Stimulated activated CD8-positive, alpha-beta memory T cell treated with anti-CD3 and anti-CD28 coated beads, Interleukin-15, amount 100 ng/mL, for 24 hours (primary cell): ENCODE measurements around the gene EXOSC5.
"Not testable (repeated sequence)": the region's sequence is repeated elsewhere in the genome, so short reads cannot be mapped to it uniquely, and the experiment has no call there.

ENCODE experiments used
- DNase-seq: peaks from one replicate; pipeline ENCODE4 v3.0.0-alpha.2; 2020; ENCODE audit warnings: low read depth

EXOSC5 gene

DNA sequence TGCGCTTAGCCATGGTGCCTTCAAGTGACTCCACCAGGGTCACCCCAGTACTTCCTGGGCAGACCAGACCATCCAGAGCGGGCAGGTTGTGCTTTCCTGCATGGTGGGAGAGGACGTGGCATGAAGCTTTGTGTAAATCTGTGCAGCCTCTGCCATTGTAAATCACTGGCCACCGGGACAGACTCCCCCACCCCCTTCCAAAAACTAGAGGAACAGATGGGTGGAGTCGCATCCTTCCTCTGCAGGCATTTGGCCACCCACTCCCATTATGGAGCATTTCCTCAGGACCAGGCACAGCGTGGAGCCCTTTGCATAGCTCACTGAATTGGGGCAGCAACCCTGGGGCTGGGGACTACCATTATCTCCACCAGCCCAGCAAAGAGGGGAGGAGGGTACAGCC is 8.6 kb upstream of the EXOSC5 start:
- DNase-seq, result no peak

- no peak for DNase-seq
Observed at GRCh38 chr19:41403181-41403970, 6.2 kb upstream of the EXOSC5 start.

DNA sequence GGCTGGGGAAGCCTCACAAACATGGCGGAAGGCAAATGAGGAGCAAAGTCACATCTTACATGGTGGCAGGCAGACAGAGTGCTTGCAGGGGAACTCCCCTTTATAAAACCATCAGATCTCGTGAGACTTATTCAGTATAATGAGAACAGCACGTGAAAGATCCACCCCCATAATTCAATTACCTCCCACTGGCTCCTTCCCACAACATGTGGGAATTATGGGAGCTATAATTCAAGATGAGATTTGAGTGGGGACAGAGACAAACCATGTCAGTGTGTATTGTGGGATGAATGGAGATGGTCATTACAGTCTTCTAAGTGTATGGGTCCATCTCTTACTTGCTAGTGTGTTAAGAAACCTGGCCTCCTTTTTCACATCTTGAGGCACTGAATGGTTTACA is 4.9 kb upstream of the EXOSC5 start:
- DNase-seq, result no peak

- DNase-seq, result no peak
Observed at GRCh38 chr19:41401483-41401882, 4.3 kb upstream of the EXOSC5 start.

GRCh38 chr19:41399525-41399924 is 2.4 kb upstream of the EXOSC5 start:
- no peak for DNase-seq

GRCh38 chr19:41399091-41399490 is 1.9 kb upstream of the EXOSC5 start:
- DNase-seq, result no peak

DNA sequence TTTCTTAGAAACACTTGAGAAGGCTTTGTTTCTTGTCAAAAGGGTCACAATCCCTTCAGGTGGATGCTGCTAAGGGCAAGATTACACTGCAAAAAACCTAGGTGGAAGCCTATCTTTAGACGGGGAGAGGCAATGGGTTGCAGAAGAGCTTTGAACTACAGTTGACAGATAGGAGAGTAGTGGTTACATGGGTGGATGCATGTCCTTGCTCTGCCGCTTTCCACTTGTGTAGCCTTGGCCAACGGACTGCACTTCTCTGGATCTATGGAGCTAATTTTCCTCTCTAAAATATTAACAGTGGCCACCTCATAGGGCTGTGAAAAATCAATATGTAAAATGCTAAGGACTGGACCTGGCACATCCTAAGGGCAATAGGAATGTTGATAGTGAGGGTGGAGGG is 1.4 kb upstream of the EXOSC5 start:
- DNase-seq, result no peak

DNA sequence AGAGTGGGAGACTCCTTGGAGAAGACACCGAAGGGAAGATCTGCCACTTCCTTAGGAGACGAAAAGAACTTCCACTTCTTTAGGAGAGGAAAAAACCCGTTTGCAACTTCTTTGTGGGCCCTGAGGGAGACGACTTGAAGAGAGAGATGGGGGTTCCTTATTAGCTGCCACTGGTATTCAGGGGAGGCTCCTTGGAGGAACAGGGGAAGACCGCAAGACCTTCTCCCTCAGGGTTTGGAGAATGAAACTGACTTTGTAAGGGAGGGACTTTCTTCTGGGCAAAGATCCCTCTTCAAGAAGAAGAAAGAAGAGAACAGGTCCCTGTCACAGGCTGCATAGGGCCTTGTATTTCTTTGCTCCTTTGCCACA is 875 bp upstream of the EXOSC5 start:
- no peak for DNase-seq

GRCh38 chr19:41395355-41395754 is 1.8 kb downstream of the EXOSC5 start:
- no peak for DNase-seq

GRCh38 chr19:41392775-41393174 is 4.4 kb downstream of the EXOSC5 start:
- no peak for DNase-seq

- DNase-seq, result no peak
Observed at GRCh38 chr19:41391618-41392017, 5.5 kb downstream of the EXOSC5 start.

DNA sequence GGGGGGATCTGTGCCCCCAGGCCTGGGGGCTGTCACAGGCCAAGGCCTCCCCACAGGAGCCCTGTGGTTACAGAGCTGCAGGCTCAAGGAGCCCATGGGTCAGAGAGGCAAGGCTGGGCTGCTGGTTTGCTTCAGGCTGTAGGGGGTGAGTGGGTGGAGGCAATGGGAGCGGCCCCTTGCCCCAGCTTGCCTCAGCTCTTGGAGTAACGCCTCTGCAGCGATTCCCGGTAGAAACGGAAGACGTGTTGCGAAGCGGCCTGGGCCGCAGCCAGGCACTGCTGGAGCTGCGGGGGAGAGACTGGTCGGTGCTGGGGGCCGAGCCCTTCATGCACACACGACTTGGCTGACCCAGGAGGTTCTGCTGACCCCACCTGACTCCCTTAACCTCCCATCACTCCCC is 10.7 kb downstream of the EXOSC5 start:
- DNase-seq, result no peak

- no peak for DNase-seq
Observed at GRCh38 chr19:41384351-41384750, 12.8 kb downstream of the EXOSC5 start.

DNA sequence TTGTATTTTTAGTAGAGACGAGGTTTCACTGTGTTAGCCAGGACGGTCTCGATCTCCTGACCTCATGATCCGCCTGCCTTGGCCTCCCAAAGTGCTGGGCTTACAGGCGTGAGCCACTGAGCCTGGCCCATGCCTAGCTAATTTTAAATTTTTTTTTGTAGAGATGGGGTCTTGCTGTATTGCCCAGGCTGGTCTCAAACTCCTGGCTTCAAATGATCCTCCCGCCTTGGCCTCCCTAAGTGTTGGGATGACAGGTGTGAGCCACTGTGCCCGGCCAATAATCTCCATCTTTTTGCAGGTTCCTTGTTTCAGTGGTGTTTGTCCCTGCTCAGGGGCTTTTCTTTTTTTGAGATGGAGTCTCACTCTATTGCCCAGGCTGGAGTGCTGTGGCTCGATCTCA is 15.6 kb downstream of the EXOSC5 start:
- not testable (repeated sequence) for DNase-seq

GRCh38 chr19:41377977-41378709 is 19.0 kb downstream of the EXOSC5 start:
- no peak for DNase-seq

GRCh38 chr19:41376998-41377365 is 20.2 kb downstream of the EXOSC5 start:
- no peak for DNase-seq

GRCh38 chr19:41376241-41376997 is 20.7 kb downstream of the EXOSC5 start, which contains the start of gene TMEM91:
Gene TMEM91, plus strand, starts transcription at chr19:41376533. Its CDS starts 1,777 bp downstream, at chr19:41378310.
- DNase-seq, result no peak

DNA sequence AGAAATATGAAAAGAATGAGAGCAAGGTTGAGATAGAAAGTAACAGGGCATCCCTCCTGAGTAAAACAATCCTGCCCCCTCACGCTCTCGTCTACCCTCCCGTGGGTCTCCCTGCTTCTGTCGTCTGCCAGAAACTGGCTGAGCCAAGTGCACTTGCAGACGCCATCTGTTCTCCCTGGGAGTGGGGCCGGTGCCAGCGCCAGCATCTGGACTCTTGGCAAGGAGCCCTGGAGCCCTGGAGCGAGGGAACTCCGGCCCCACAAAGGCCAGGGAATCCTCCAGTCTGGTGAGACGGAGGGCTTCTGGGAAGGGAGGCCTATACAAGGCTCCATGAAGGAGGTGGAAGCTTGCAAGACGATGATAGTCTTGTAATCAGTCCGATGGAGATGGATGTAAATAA is 23.2 kb downstream of the EXOSC5 start:
- DNase-seq, result no peak

- no peak for DNase-seq
Observed at GRCh38 chr19:41372501-41372900, 24.7 kb downstream of the EXOSC5 start.

DNA sequence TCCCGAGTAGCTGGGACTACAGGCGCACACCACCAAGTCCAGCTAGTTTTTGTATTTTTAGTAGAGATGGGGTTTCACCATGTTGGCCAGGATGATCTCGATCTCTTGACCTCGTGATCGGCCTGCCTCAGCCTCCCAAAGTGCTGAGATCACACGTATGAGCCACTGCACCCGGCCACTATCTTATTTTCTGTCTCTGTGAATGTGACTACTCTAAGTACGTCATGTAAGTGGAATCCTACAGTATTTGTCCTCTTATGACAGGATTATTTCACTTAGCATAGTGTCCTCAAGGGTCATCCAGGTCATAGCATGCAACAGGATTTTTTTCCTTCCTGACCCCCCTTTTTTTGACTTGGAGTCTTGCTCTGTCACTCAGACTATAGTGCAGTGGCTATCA is 25.6 kb downstream of the EXOSC5 start:
- DNase-seq, result no peak

- not testable (repeated sequence) for DNase-seq
Observed at GRCh38 chr19:41371119-41371518, 26.0 kb downstream of the EXOSC5 start.

- no peak for DNase-seq
Observed at GRCh38 chr19:41369769-41370168, 27.4 kb downstream of the EXOSC5 start.

DNA sequence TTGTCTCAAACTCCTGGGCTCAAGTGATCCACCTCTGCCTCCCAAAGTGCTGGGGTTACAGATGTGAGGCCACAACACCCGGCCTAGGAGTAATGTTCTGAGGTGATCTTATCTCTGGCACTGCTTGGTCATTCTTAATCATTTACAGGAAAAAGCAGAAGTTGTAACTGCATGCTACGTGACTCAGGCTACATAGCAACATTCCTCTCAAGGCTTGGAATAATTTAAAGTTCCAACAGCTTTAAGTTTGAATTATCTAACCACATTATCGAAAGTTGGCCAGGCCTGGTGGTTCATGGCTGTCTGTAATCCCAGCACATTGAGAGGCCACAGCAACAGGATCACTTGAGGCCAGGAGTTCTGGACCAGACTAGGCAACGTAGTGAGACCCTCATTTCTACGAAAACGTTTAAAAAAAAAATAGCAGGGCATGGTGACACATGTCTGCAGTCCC is 29.3 kb downstream of the EXOSC5 start:
- DNase-seq, result no peak
